Neural crest cell (in vitro differentiated cells): ENCODE measurements around the gene PIP4K2A. TPM values are rescaled to one million over a fixed set of nuclear protein-coding genes. Genes with fewer than 3 reads are reported as not detected.

Source experiments
- DNase-seq: peaks from one replicate; pipeline ENCODE4 v3.0.0; 2021; ENCODE audit warnings: low read depth, mixed read lengths, low spot score
- H3K27ac Mint-ChIP-seq: one replicate; pipeline ENCODE4 v1.8.0; 2021; ENCODE audit warnings: mild to moderate bottlenecking, mixed read lengths; ENCODE audit not compliant: unreplicated experiment
- H3K27me3 Mint-ChIP-seq: 2 replicates; pipeline ENCODE4 v1.8.0; 2021; ENCODE audit warnings: low read depth, mild to moderate bottlenecking, mixed read lengths
- H3K36me3 Mint-ChIP-seq: 2 replicates; pipeline ENCODE4 v1.8.0; 2021; ENCODE audit warnings: low read depth, mild to moderate bottlenecking, mixed read lengths
- H3K4me1 Mint-ChIP-seq: 2 replicates; pipeline ENCODE4 v1.8.0; 2021; ENCODE audit warnings: mixed read lengths
- H3K4me3 Mint-ChIP-seq: one replicate; pipeline ENCODE4 v1.8.0; 2021; ENCODE audit warnings: mild to moderate bottlenecking, mixed read lengths
- H3K9me3 Mint-ChIP-seq: 2 replicates; pipeline ENCODE4 v1.8.0; 2021; ENCODE audit warnings: mixed read lengths
- CTCF ChIP-seq: fragments of 200-600 bp; sonication (generic); conservative IDR thresholded peaks from 2 replicates; pipeline ENCODE4 v1.5.0; 2021; ENCODE audit warnings: antibody characterized with exemption, mild to moderate bottlenecking
- total RNA-seq: library from RNA; stranded (reverse); gene quantifications from 2 replicates; pipeline ENCODE4 v1.2.1, GENCODE V29; 2021

PIP4K2A gene
- total RNA-seq, 1 donor from 2014 or later = 28.7 TPM

DNA sequence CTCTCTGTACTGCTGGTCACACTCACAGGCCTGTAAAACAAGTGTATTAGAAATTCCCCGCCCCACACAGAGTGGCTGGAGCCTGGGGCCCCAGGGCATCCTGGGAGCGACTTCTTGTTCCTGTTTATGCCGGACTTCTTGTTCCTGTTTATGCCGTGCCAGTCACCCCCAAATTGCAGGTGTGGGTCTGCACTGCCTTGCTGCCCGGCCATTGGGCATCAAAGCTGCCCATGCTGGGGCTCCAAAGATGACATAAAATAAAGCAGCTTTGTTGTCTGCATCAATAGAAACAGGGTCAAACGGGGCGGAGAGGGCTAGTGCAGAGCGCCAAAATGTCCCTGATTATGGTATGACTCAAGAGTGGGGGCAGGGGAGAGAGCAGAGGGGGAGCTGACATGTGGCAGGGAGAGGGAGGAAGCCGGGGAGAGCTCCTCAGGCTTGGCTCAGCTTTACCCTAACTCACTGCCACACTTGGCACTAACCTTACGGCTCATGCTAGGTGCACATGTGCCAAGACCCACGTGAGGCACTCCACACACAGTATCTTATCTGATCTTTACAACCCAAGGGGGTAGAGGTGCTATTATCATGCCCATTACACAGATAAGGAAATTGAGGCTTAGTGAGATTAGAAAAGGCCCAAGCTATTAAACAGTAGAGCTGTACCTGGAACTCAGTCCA, 98.4 kb downstream of the PIP4K2A start:
- Mint-ChIP-seq H3K27ac (peak overlapping the region; percentile 96), H3K27me3 (no peaks in the 10 kb centered on the region), H3K4me1 (peaks cover 62% of the 10 kb centered on the region), H3K4me3 (peak overlapping the region; percentile 82), H3K36me3 (peaks cover 7% of the 10 kb centered on the region), H3K9me3 (no peaks in the 10 kb centered on the region)
- no peak for TF ChIP-seq CTCF
- DNase-seq = peak; percentile 16

- DNase-seq = no peak
- Mint-ChIP-seq H3K27ac (no peak overlapping the region), H3K27me3 (no peaks in the 10 kb centered on the region), H3K9me3 (peaks cover 2% of the 10 kb centered on the region), H3K4me1 (peaks cover 59% of the 10 kb centered on the region), H3K36me3 (peaks cover 11% of the 10 kb centered on the region), H3K4me3 (no peak overlapping the region)
- TF ChIP-seq CTCF = no peak
Observed at GRCh38 chr10:22615101-22615500, 99.3 kb downstream of the PIP4K2A start.

DNA sequence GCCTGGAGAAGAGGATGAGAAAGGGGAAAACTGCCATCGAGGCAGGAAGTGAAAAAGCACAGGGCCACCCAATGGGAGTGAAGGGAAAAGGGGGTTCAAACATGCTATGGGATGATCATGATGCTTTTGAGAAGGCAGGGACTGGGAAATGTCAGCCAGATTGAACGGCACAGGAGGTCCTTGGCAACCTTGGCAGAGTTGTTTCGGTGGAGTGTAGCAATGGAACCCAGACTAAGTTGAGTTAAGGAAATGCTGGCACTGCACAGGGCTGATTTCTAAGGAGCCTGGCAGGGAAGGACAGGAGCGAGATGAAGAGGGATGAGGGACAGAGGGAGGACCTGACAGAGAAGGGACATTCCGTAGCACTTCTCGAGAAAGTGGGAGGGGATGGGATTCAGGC, 101.4 kb downstream of the PIP4K2A start:
- Mint-ChIP-seq H3K36me3 (peaks cover 17% of the 10 kb centered on the region), H3K4me1 (peaks cover 47% of the 10 kb centered on the region), H3K27ac (peak overlapping the region; percentile 51), H3K4me3 (no peak overlapping the region), H3K27me3 (no peaks in the 10 kb centered on the region), H3K9me3 (peaks cover 5% of the 10 kb centered on the region)
- DNase-seq = no peak
- no peak for TF ChIP-seq CTCF

GRCh38 chr10:22612318-22612717, 102.1 kb downstream of the PIP4K2A start:
- H3K4me1 Mint-ChIP-seq = peaks cover 43% of the 10 kb centered on the region
- H3K36me3 Mint-ChIP-seq = peaks cover 20% of the 10 kb centered on the region
- peak overlapping the region; percentile 51 for H3K27ac Mint-ChIP-seq
- no peak for DNase-seq
- no peak for TF ChIP-seq CTCF
- peaks cover 5% of the 10 kb centered on the region for H3K9me3 Mint-ChIP-seq
- H3K27me3 Mint-ChIP-seq = no peaks in the 10 kb centered on the region
- no peak overlapping the region for H3K4me3 Mint-ChIP-seq

- DNase-seq = no peak
- TF ChIP-seq CTCF = no peak
- peaks cover 22% of the 10 kb centered on the region for H3K36me3 Mint-ChIP-seq
- peaks cover 5% of the 10 kb centered on the region for H3K9me3 Mint-ChIP-seq
- no peak overlapping the region for H3K27ac Mint-ChIP-seq
- no peaks in the 10 kb centered on the region for H3K27me3 Mint-ChIP-seq
- H3K4me3 Mint-ChIP-seq = no peak overlapping the region
- H3K4me1 Mint-ChIP-seq = peaks cover 37% of the 10 kb centered on the region
Observed at GRCh38 chr10:22611425-22612115, 102.8 kb downstream of the PIP4K2A start.
